ENCODE data around the gene ZNF169. TPM values are rescaled to one million over a fixed set of nuclear protein-coding genes. Genes with fewer than 3 reads are reported as not detected.
"Not testable (repeated sequence)": the region's sequence is repeated elsewhere in the genome, so short reads cannot be mapped to it uniquely, and the experiment has no call there.

The ZNF169 gene
- total and polyA plus RNA-seq, 2 of the 8 experiments (the other 6 are each of a cell fraction or from before 2014, with no cell fraction given) = 7.0 to 9.0 TPM

DNA sequence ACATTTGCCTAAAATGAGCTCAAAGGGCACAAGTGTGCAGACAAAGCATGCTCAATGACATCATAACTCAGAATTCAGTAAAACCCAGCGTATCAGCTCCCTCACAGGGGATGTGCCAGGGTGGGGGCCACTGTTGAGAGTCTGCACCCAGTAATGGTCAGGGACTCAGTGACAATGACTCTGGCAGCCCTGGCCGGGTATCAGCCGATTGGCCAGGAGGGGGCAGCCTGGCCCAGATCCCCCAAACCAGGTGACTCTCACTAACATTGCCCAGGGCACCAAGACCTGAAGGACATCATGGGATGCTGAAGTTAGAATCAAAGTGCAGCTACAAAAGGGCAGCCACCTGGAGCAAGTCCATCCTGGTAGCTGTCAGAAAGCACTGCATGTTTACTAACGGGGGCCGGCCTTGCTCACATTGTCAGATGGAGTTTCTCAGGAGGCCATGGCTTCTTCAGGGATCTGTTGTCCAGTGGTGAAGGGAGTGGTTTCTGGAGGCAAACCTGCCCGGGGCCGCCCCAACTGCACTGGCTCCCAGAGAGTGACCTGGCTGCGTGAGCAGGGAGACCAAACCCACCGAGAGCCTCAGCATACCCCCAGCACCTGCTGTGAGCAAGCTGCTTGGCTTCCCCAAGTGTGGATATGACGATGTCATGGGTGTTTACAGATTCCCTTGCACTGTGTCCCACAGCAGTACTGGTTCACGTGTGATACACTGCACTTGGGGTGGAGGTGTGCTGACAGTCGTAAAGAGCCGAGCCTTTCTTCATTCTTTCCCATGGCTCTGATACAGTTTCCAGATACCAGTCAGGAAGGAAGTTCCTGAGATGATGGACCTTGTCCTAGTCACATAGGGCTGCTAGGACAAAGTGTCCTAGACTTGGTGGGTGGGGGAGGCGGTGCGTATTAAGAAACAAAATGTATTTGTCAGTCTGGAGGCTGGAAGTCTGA is 56.2 kb downstream of the ZNF169 start:
- H3K27ac ChIP-seq (ENCODE audit: low read depth, low read length); H2BK120ac ChIP-seq (replicated peaks; ENCODE audit: low read depth, low read length); H3K9ac ChIP-seq (replicated peaks in 1 of 4; ENCODE audit: extremely low read depth in 1 of 4, low read depth in 3 of 4, low read length in 3 of 4); H3K9me3 ChIP-seq (ENCODE audit: insufficient read depth in 2 of 2, low read depth in 1 of 2, low read length in 1 of 2); H3K4me3 ChIP-seq (ENCODE audit: extremely low read depth in 1 of 4, insufficient read depth in 2 of 4, low read depth in 3 of 4, low read length in 4 of 4); H3K79me1 ChIP-seq (ENCODE audit: low read depth, low read length); H2BK15ac ChIP-seq (ENCODE audit: low read length); H3K36me3 ChIP-seq (ENCODE audit: control insufficient read depth in 2 of 4, insufficient read depth in 4 of 4, low read length in 3 of 4); CTCF ChIA-PET (ENCODE audit: partially characterized antibody); H4K91ac ChIP-seq (replicated peaks; ENCODE audit: insufficient read length, low read length); H2AFZ ChIP-seq (ENCODE audit: low read length); H2BK12ac ChIP-seq (ENCODE audit: low read depth, low read length); H3K27me3 ChIP-seq (replicated peaks in 1 of 4; ENCODE audit: control insufficient read depth in 3 of 4, extremely low read depth in 1 of 4, insufficient read depth in 3 of 4, low read length in 3 of 4); H2BK5ac ChIP-seq (ENCODE audit: low read depth, low read length); H3K79me2 ChIP-seq (ENCODE audit: control insufficient read depth in 1 of 2, insufficient read depth in 2 of 2, low read length in 2 of 2); H3K18ac ChIP-seq (ENCODE audit: extremely low read depth, low read length); H2AK5ac ChIP-seq (ENCODE audit: low read depth, low read length); H3K56ac ChIP-seq (replicated peaks; ENCODE audit: insufficient read length, low read depth, low read length); H3K23me2 ChIP-seq (ENCODE audit: low read depth, low read length); H3K23ac ChIP-seq (ENCODE audit: insufficient read length); POLR2A ChIA-PET (ENCODE audit: partially characterized antibody); DNase-seq (ENCODE audit: low read depth in 1 of 2, low spot score in 2 of 2); H4K5ac ChIP-seq (ENCODE audit: insufficient read length, low read depth, low read length); H2BK20ac ChIP-seq (ENCODE audit: low read length); H3K4me2 ChIP-seq (ENCODE audit: insufficient read depth in 1 of 2, low read depth in 2 of 2, low read length in 2 of 2); H3K4me1 ChIP-seq (replicated peaks in 1 of 4; ENCODE audit: control insufficient read depth in 3 of 4, insufficient read depth in 4 of 4, low read length in 3 of 4); H3K14ac ChIP-seq (ENCODE audit: insufficient read length); H4K8ac ChIP-seq (ENCODE audit: extremely low read depth, insufficient read depth, low read length); H3K4ac ChIP-seq (replicated peaks; ENCODE audit: insufficient read length, low read depth, low read length); H4K20me1 ChIP-seq (replicated peaks in 1 of 2; ENCODE audit: control insufficient read depth in 1 of 2, insufficient read depth in 2 of 2, low read length in 2 of 2): not testable (repeated sequence)
- 100% methylated on average over 2 of the region's 15 CpGs; no CpG with 5 or more reads in 1 of the 2 experiments for WGBS, 2 experiments (ENCODE audit: extremely low coverage in 1 of 2, insufficient coverage in 1 of 2, insufficient read length in 1 of 2, insufficient replicate concordance in 2 of 2, low coverage in 1 of 2, low lambda C conversion rate in 2 of 2, missing lambda C conversion rate in 1 of 2)
- peak; percentile 88 for FAIRE-seq

DNA sequence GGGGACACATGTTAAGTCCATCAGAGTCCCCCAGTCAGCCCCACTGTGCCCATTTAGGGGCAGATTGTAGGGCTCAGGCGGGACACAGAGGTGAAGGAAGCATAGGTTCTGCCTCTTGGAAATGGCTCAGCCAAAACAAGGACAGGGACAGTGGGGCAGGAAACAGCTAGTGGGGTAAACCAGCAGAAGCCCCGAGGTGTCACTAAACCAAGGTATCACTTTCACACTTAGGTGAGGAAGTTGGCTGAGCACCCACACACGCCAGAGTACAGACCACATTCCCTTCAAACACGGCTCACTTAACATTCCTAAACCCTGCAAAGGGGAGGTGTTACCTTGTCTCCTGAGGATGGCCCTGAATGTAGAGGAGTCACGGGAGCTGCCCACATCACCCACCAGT is 57.1 kb downstream of the ZNF169 start:
- H2BK120ac ChIP-seq (replicated peaks; ENCODE audit: low read depth, low read length); H4K91ac ChIP-seq (replicated peaks; ENCODE audit: insufficient read length, low read length); H3K9ac ChIP-seq (replicated peaks in 1 of 4; ENCODE audit: extremely low read depth in 1 of 4, low read depth in 3 of 4, low read length in 3 of 4); H3K27me3 ChIP-seq (replicated peaks in 1 of 4; ENCODE audit: control insufficient read depth in 3 of 4, extremely low read depth in 1 of 4, insufficient read depth in 3 of 4, low read length in 3 of 4); H2BK5ac ChIP-seq (ENCODE audit: low read depth, low read length); H2BK20ac ChIP-seq (ENCODE audit: low read length); H4K20me1 ChIP-seq (replicated peaks in 1 of 2; ENCODE audit: control insufficient read depth in 1 of 2, insufficient read depth in 2 of 2, low read length in 2 of 2); H3K14ac ChIP-seq (ENCODE audit: insufficient read length); H3K56ac ChIP-seq (replicated peaks; ENCODE audit: insufficient read length, low read depth, low read length); POLR2A ChIA-PET (ENCODE audit: partially characterized antibody); H3K4me1 ChIP-seq (replicated peaks in 1 of 4; ENCODE audit: control insufficient read depth in 3 of 4, insufficient read depth in 4 of 4, low read length in 3 of 4); H3K23me2 ChIP-seq (ENCODE audit: low read depth, low read length); H3K79me1 ChIP-seq (ENCODE audit: low read depth, low read length); H2BK12ac ChIP-seq (ENCODE audit: low read depth, low read length); H3K9me3 ChIP-seq (ENCODE audit: insufficient read depth in 2 of 2, low read depth in 1 of 2, low read length in 1 of 2); H3K36me3 ChIP-seq (ENCODE audit: control insufficient read depth in 2 of 4, insufficient read depth in 4 of 4, low read length in 3 of 4); H2BK15ac ChIP-seq (ENCODE audit: low read length); H2AK5ac ChIP-seq (ENCODE audit: low read depth, low read length); H4K5ac ChIP-seq (ENCODE audit: insufficient read length, low read depth, low read length); H3K4ac ChIP-seq (replicated peaks; ENCODE audit: insufficient read length, low read depth, low read length); H3K4me2 ChIP-seq (ENCODE audit: insufficient read depth in 1 of 2, low read depth in 2 of 2, low read length in 2 of 2); DNase-seq (ENCODE audit: low read depth in 1 of 2, low spot score in 2 of 2); CTCF ChIA-PET (ENCODE audit: partially characterized antibody); H3K27ac ChIP-seq (ENCODE audit: low read depth, low read length); H3K23ac ChIP-seq (ENCODE audit: insufficient read length); H3K4me3 ChIP-seq (ENCODE audit: extremely low read depth in 1 of 4, insufficient read depth in 2 of 4, low read depth in 3 of 4, low read length in 4 of 4); FAIRE-seq; H3K18ac ChIP-seq (ENCODE audit: extremely low read depth, low read length); H2AFZ ChIP-seq (ENCODE audit: low read length); H3K79me2 ChIP-seq (ENCODE audit: control insufficient read depth in 1 of 2, insufficient read depth in 2 of 2, low read length in 2 of 2); H4K8ac ChIP-seq (ENCODE audit: extremely low read depth, insufficient read depth, low read length): not testable (repeated sequence)
- no CpG with 5 or more reads among the region's 5 CpGs for WGBS, 2 experiments (ENCODE audit: extremely low coverage in 1 of 2, insufficient coverage in 1 of 2, insufficient read length in 1 of 2, insufficient replicate concordance in 2 of 2, low coverage in 1 of 2, low lambda C conversion rate in 2 of 2, missing lambda C conversion rate in 1 of 2)

Measured in H1 (cell line).